ENCODE measurements around the gene GRID1.

Gene GRID1

DNA sequence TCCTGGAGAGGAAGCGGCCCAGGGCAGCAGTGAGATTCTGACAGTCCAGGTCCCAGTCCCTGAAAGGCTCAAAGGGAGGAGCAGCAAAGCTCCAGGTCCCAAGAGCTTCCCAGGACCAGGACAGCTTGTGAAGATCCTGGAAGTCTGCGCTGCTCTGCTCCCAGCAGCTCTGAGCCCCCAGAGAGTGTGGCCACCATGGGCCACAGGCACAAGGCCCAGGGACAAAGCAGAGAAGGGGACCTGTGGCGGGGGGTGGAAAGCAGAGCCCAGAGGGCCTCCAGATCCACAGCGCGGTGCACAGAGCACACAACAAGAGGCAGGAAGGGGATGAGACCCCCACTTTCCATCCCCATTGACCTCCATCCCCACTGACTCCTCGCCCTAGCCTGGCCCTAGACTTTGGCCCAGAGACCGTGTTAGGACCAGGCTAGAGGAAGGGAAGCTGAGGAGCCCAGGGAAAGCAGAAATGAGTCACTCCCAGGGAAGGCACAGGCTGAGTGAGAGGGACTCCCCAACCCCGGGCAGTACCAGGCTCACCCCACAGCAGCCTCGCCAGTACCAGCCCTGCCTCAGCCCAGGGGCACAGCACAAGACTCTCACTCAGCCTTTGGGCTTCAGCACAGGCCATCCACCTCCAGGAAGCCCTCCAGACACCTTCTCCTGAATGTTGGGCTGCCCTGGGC lies 75.5 kb downstream of the GRID1 start:
- DNase-seq = no peak

DNA sequence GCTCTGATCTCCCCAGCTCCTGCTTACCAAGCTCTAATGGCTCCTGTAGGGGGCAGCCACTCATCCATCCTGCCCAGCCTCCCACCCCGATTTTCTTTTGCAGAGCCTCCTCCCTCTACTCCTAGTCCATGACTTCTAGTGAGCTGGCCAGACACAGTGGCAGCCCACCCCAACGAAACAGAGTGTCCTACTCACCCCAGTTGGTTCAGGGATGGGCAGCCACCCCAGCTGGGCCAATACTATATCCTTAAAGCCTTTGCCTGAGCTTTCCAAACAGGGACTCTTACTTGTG lies 77.1 kb downstream of the GRID1 start:
- no peak for DNase-seq

DNA sequence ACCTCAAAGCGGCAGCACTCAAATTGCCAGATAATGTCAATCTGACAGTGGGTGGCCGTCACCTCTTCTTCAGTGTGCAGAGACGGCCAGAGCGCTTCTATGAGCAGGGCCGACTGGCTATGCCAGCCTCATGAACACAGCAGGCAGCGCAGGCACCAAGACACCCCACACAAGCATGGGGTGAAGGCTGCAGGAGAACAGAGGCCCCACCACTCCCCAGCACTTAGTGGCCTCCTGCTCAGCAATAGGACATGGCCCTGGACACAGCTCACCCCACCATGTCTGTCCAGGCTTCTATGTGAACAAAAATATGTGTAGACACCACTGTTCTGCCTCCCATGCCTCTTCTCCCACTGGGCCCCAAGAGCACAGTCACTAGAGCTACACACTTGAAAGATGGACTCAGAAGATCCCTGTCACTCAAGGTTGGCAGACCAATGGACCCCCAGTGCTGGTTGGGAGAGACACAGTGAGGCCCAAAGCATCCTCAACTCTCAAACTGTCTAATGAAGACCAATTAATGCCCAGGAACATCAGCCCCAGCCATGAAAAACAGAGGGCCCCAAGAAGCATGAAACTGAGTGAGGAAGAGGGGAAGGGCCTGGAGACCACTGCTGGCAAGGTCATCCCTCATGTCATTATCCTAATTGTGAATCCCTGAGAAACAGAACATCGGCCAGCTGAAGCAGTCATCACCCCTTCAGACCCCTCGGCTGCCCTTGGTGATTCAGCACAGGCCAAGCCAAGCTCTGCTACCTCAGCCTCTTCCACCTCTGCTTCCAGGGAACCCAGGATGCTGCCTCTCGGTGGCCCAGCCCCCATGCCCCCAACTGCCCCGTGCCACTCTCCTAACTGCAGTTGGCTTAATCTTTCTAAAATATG lies 77.7 kb downstream of the GRID1 start:
- DNase-seq = no peak

DNA sequence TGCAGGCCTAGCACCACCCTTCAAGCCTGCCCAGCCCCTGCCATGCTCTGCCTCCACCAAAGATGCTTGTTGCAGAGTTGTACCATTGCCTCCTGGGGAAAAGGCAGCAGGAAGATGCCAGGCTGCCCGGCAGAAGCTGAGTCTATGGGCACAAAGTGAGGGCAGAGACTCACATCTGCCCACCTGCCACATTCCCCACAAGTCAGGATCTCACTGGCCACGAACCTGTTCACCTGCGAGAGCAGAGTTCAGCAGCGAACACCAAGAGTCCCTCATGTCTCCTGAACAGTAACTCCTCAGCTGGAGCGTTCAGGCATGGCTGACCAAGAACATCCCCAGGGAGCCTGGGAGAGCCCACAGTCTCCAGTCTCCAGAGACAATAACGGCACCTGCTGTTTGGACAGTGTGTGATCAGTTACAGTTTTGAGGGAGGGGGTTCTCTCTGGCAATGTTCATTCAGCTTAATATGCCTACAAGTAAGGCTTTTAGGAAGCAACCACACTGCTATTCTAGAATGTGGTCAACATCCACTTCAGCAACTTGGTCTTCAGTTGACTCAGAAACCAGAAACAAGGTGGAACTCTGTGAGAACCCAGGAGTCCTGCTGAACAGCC lies 78.5 kb downstream of the GRID1 start:
- DNase-seq = no peak

DNA sequence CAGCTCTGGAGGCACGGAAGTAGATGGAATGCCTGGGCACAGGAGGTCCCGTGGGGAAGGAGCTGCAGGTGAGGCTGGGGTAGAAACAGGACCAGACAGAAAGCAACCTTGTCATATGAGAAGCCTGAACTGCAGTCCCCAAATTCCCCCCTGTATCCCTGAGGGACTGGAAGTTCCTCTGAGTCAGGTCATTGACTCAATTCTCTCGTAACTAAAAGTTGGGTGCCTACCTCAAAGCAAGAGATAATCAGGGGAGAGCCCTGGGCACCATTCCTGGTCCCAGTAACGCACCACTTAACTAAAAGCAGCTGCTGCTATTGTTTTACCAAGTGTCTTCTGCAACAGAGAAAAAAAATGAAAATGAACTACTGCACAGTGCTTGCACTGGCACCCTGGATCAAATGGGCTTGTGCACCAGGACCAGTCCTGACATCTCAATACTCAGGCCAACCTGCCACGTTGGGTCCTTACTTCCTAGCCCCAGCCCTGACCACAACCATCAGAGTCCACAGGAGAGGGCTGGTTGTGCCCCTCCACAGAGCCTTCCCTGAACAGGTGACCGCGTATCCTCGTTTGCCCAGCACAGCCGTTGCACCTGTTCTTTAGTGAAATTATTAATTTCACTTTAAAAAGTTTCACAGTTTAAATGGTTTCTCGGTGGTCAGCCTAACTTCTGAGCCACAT lies 79.3 kb downstream of the GRID1 start:
- DNase-seq = no peak

DNA sequence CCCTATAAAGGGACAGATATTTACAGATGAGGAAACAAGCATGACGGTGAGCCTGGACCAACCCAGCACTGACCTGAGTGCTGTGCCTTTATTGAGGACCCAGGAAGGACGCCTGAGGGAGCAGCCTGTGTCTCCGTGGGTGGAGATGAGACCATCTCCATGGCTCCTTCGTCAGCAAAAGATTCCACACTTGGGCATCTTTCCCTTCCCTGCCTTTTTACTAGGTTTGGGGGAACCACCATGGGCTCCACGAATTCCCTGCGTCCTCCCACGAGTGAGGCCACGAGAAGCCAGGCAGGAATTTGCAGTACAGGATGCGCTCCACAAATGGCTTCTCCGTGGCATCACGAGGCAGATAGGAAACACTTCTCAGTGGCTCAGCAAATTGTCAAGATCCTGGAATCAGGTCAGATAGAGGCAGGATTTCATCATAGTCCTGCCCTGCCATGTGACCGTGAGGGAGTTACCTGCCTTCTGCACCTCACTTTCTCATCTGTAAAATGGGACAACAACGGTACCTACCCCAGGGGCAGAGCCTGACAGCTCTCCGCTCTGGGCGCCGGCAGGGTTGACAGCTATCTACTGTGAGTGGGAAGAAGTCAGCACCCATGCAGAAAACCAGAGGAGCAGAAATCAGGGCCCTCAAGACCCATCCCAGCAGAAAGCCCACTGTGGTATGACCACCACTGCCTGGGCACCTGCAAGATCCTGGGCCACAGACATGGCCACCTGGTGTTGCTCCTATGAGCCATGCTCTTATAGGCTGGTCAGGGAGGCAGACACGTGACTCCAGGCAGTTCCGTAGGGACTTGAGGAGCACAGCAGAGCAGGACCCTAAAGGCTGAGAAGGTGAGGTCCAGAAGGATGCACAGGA lies 80.1 kb downstream of the GRID1 start:
- DNase-seq = no peak

DNA sequence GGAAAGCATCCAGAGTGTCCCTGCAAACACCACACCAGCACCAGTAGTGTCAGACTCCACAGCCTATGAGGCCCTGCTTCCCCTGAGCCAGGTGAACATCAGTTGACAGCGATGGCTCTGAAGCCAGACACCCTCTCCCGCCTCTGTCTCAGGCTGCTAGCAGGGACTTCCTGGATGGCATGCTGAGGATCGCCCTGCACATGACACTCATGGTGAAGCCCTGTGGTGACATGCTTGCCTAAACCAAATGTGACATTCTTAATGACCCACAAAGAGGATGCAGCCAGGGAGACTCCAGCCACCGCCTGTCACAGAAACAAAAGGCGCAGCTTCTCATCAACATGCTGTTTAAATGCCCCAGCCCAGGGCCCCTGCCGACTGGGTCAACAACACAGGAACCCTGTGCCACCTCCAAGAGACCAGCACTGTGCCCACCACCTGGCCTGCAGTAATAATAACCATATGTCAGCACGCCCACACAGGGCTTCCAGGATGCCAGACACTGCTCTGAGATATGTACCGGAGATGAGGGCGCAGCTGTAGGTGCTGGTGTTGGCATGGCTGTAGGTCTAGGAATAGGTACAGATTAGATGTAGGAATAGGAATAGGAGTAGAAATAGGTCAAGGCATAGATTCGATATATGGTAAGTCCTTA lies 81.3 kb downstream of the GRID1 start:
- no peak for DNase-seq

DNA sequence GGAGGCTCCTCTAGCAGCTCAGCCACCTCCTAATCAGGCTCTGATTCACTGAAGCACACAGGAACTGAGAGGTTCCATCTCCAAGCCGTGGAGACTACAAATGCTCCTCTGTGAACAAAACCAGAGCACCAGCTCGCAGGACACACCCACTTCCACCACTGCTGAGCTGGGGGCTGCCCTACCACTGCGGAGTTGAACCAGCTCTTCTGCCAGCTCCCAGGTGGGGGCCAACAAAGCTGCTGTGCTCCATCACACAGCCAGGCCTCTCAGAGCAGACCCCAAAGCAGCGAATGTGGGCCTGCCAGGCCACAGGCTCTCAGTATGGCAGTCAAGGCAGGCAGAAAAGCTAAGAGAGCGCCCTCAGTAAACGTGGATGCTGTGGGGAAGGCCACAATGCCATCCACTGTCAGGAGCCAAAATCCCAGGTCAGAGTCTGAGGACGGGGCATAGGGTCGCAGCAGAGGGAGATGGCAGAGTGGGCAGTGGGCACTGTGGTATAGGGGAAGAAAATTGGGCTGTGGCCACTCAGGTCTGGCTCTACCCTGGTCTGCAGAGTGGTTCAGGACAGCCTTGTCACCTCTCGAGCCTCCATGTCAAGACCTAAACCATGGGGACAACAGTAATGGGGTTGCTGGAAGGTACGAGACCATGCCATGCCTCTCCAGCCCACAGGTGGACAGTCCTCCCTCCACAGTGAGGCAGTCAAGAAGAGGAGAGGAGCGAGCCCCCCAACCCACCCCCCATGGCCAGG lies 82.1 kb downstream of the GRID1 start:
- DNase-seq = no peak

DNA sequence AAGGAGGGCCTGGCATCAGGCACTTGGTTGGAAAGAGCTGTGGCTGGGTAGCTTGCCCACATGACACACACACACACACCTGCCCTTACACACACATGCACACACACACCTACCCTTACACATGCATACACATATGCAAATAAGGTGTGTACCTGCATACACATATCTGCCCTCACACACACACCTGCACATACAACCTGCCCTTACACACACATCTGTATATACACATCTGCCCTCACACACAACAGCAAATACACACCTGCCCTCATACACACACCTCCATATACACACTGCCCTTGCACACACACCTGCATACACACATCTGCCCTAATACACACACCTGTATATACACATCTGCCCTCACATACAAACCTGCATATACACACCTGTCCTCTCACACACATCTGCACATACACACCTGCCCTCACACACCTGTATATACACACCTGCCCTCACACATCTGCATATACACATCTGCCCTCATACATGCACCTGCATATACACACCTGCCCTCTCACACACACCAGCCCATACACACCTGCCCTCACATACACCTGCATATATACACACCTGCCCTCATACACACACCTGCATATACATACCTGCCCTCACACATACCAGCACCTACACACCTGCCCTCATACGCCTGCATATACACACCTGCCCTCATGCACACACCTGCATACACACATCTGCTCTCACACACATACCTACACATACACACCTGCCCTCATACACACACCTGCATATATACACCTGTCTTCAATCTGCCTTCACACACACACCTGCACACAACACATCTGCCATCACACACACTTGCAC lies 82.9 kb downstream of the GRID1 start:
- no peak for DNase-seq

DNA sequence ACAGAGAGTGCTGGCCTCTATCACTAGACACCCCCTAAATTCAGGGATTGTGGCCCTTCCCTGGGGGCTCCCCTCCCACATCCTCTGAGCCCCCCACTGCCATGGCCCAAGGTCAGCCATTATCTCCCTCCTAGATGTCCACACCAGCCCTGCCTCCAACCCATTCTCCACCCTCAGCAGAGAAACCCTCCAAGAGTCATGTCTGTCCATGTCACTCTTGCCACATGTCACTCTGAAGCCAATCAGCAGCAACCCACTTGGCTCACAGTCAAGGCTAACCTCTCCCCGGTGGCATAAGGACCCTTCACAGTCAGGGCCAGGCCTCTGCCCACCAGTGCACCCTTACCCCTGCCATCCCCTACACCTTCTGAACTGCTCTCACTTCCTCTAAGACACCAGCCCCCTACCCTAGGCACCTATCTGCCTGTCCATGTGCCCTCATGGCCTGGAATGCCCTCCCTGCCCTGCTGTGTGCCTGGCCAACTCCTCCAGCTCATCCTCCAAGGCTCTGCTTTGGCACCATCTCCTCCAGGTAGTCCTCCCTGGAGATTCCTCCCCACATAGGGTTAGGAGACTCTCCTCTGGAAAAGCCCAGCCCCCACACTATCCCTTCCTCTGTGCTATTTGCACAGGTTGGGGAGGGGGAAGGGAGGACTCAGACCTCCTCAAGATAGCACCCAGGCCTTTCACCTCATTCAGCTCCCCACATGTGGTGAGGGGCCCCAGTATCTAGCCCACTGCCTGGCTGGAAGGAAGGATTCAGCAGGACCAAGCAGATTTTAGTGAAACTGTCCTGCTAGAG lies 83.7 kb downstream of the GRID1 start:
- no peak for DNase-seq

DNA sequence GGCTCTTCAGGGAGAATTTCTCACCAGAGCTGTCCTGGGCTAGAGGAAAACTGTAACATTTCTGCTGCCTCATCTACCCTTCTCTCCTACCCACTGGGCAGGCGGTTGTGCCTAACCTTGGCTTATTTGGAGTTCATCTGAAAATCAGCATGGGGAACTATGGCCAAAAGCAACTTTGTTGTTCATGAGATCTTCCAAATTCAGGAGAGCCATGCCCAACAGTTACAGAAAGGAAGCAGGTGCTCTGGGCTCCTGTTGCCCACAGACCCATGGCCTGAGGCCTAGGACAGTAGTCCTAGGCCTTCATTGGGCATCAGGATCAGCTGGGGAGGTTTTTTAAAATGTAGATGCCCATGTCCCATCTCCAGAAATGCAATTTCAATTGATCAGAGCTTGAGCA lies 85.2 kb downstream of the GRID1 start:
- DNase-seq = no peak

DNA sequence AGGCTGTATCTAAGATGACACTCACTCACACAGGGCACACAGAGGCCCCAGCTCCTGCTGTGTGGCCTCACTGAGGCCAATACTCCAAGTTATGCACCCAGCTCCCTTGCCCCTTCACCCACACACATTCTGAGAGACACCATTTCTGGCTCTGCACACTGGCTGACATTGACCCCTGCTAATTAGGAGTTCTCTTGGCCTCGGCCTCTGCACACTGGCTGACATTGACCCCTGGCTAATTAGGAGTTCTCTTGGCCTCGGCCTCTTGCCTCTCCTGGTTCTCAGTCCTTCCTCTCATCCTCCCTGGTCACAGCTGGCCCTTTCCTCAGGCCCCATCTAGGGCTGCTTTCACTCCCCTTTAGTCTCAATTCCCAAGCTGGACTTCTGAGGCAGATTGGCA lies 97.3 kb downstream of the GRID1 start:
- no peak for DNase-seq

DNA sequence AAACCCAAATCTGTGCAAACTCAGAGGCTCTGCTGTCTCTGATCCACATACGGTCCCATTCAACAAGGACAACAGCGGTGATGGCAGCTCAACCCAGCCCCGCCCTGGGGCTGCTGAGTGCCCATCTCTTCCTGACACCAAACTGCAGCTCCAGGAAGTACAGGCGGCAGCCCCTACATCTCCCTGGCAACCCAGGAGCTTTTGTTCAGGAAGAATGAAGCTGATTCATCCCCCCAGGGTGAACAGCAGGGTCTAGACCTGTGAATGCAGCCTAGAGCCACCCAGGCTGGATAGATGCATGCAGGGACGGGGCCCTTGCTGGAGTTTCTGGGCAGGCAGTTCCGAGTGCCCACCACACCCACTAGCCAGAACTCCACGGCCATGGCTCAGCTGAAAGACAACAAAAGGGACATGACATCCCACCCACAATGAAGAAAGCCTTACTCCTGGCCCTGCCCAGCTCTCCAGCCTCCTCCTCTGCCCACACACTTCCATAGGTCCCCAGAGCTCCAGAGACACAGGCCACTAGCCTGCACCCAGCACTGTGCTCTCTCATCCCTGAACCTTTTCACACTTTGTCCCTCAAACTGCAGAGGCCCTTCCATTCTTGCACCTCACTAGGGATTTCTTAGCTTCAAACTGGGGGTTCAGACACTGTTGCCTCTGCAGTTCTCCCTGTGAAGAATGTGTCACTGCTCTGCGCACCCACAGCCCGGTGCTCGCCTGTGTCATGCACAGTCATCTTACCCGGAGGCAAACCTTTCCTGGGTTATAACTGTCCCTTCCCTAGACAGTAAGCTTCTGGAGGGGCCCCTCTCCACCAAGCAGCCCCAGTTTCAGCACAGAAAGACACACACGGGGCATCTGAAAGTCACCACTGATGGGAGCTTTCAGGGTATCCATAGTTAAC lies 99.1 kb downstream of the GRID1 start:
- DNase-seq = no peak

DNA sequence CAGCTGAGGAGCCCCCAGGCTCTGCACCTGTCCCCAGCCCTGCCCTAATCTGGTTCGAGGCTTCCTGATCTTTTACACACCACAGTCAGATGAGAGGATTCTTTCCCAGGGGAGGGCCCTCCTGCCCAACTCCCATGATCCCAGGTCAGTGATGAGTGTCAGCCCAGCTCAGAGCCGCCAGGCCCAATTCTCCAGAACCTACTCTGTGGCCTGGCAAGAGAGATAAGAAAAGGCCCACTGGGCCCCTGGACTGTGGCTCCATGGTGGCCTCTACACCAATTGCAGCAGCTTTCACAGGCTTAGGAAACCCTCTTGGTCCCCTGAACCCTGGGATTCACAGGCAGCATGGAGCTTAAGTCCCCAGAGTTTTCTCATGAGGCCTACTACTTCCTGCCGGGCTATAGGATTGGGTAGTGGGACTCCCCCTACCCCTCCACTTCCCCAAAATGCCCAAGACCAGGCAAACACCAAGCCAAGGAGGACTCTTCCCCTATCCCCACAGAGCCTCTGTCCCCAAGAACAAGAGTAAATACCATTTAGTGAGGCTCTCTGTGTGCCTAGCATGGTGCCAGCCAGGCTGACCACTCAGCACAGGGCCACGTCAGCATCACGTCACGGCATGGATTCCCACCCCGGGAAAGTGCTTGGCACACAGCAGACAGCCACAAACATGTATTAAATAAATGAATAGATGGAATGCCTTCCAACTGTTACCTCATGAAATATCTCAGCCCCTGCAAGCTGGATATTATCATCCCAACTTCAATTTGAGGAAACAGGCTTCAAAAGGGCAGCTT lies 100.0 kb downstream of the GRID1 start:
- no peak for DNase-seq

DNA sequence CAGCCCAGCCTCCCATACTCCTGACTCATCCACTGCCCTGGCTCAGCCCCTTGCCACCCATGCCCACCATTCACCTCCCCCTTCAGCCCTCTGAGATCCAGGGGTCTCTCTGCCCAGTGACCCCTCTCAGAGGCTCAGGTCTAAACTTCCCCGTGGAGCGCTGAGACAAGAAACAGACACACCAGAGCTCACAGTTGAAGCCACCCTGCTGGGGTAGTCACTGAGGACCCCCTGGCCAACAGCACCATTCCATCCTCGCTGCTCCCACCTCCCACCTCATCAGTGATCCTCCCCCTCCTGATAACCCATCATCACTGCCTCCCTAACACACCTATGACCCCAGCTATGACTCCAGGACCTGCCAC lies 100.7 kb downstream of the GRID1 start:
- no peak for DNase-seq

DNA sequence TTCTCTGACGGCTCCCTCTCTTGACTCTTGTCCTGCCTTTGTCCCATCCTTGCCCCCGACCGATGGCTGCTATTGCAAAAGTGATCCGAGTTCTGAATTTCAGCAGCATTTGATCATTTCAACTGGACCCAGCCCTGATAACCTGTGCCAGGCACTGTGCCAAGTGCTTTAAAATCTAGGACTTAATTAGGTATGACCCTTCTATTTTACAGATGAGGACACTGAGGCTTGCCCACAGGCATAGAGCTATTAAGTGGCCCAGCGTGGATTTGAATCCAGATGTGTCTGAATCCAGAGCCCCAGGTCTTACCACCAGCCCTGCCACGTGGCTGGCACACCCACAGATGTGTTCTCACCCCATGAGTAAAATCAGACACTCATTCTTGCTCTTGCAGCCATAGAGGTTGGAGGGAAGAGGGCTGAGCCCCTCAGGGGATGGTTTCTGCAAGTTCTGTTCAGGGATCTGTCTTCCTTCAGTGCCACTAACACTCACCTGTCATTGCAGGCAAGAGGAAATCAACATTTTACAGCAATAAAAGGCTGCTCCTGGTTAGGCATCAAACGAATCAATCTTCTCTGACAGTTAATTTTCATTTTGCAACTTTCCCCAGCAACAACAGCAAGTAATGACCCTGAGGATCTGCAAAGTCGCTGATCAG lies 101.2 kb downstream of the GRID1 start:
- DNase-seq = no peak
